ENCODE data around the gene NEO1. TPM values are rescaled to one million over a fixed set of nuclear protein-coding genes. Genes with fewer than 3 reads are reported as not detected.
A peak's percentile ranks its signal among the peaks of the same experiment; 100 is the strongest.

NEO1 gene
- total and polyA plus RNA-seq, 2 of the 13 experiments (the other 11 are each of a cell fraction or from before 2014, with no cell fraction given), result 8.4 to 11.0 TPM

DNA sequence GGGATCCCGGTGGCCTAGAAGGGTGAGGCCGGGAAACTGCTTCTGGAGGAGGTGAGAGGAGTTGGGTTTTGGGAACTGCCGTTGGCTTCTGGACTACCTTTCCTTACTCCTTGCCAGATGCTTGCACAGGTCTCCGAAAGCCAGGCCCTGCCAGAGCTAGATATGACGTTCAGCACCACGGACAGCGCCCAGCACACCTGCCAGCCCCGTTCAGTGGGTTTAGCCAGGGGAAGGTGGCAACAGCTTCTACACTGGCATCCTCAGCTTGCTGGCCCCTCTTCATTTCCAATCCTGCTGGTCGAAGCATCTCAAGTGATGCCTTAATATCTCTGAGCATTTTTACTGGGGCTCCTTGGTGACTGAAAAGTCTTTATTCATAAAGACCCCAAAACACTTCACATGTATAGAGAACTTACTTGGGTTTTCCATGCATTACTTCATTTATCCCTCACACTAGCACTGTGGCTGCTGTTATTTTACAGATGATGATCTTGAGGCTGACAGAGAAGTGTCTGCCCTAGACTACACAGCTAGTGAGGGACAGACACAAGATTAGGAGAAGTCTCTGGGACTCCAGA is 294.6 kb downstream of the NEO1 start (continued):
- TF ChIP-seq GATA4 (IDR thresholded peaks at IDR 0.05; ENCODE audit: borderline replicate concordance, low read depth) (no peak), THAP11 (CRISPR knock-in tag; IDR thresholded peaks at IDR 0.05) (peak; percentile 54), KAT8 (CRISPR knock-in tag; IDR thresholded peaks at IDR 0.05) (peak; percentile 26; the same call in 1 of the 2 replicates), ZBTB7A (CRISPR knock-in tag; IDR thresholded peaks at IDR 0.05) (no peak), ZBTB7B (CRISPR knock-in tag; IDR thresholded peaks at IDR 0.05) (no peak), GABPB1 (CRISPR knock-in tag; IDR thresholded peaks at IDR 0.05) (peak; percentile 37; the same call in 1 of the 2 replicates), NFE2L1 (CRISPR knock-in tag; IDR thresholded peaks at IDR 0.05; ENCODE audit: borderline replicate concordance) (no peak), ZNF703 (CRISPR knock-in tag; IDR thresholded peaks at IDR 0.05; ENCODE audit: borderline replicate concordance) (no peak), ERF (CRISPR knock-in tag; IDR thresholded peaks at IDR 0.05) (peak; percentile 86), ZFP82 (CRISPR knock-in tag; IDR thresholded peaks at IDR 0.05; ENCODE audit: borderline replicate concordance) (no peak)
- TF ChIP-seq, protein P1, sequence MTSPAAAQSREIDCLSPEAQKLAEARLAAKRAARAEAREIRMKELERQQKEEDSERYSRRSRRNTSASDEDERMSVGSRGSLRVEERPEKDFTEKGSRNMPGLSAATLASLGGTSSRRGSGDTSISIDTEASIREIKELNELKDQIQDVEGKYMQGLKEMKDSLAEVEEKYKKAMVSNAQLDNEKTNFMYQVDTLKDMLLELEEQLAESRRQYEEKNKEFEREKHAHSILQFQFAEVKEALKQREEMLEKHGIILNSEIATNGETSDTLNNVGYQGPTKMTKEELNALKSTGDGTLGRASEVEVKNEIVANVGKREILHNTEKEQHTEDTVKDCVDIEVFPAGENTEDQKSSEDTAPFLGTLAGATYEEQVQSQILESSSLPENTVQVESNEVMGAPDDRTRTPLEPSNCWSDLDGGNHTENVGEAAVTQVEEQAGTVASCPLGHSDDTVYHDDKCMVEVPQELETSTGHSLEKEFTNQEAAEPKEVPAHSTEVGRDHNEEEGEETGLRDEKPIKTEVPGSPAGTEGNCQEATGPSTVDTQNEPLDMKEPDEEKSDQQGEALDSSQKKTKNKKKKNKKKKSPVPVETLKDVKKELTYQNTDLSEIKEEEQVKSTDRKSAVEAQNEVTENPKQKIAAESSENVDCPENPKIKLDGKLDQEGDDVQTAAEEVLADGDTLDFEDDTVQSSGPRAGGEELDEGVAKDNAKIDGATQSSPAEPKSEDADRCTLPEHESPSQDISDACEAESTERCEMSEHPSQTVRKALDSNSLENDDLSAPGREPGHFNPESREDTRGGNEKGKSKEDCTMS (CRISPR knock-in tag; conservative IDR thresholded peaks at IDR 0.05), result 0 out of 2 replicates have a peak, but pooled peaks have one; percentile 68
- TF ChIP-seq, protein P2, sequence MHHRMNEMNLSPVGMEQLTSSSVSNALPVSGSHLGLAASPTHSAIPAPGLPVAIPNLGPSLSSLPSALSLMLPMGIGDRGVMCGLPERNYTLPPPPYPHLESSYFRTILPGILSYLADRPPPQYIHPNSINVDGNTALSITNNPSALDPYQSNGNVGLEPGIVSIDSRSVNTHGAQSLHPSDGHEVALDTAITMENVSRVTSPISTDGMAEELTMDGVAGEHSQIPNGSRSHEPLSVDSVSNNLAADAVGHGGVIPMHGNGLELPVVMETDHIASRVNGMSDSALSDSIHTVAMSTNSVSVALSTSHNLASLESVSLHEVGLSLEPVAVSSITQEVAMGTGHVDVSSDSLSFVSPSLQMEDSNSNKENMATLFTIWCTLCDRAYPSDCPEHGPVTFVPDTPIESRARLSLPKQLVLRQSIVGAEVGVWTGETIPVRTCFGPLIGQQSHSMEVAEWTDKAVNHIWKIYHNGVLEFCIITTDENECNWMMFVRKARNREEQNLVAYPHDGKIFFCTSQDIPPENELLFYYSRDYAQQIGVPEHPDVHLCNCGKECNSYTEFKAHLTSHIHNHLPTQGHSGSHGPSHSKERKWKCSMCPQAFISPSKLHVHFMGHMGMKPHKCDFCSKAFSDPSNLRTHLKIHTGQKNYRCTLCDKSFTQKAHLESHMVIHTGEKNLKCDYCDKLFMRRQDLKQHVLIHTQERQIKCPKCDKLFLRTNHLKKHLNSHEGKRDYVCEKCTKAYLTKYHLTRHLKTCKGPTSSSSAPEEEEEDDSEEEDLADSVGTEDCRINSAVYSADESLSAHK (CRISPR knock-in tag; IDR thresholded peaks at IDR 0.05; ENCODE audit: borderline replicate concordance), result no peak
- TF ChIP-seq, protein P3, sequence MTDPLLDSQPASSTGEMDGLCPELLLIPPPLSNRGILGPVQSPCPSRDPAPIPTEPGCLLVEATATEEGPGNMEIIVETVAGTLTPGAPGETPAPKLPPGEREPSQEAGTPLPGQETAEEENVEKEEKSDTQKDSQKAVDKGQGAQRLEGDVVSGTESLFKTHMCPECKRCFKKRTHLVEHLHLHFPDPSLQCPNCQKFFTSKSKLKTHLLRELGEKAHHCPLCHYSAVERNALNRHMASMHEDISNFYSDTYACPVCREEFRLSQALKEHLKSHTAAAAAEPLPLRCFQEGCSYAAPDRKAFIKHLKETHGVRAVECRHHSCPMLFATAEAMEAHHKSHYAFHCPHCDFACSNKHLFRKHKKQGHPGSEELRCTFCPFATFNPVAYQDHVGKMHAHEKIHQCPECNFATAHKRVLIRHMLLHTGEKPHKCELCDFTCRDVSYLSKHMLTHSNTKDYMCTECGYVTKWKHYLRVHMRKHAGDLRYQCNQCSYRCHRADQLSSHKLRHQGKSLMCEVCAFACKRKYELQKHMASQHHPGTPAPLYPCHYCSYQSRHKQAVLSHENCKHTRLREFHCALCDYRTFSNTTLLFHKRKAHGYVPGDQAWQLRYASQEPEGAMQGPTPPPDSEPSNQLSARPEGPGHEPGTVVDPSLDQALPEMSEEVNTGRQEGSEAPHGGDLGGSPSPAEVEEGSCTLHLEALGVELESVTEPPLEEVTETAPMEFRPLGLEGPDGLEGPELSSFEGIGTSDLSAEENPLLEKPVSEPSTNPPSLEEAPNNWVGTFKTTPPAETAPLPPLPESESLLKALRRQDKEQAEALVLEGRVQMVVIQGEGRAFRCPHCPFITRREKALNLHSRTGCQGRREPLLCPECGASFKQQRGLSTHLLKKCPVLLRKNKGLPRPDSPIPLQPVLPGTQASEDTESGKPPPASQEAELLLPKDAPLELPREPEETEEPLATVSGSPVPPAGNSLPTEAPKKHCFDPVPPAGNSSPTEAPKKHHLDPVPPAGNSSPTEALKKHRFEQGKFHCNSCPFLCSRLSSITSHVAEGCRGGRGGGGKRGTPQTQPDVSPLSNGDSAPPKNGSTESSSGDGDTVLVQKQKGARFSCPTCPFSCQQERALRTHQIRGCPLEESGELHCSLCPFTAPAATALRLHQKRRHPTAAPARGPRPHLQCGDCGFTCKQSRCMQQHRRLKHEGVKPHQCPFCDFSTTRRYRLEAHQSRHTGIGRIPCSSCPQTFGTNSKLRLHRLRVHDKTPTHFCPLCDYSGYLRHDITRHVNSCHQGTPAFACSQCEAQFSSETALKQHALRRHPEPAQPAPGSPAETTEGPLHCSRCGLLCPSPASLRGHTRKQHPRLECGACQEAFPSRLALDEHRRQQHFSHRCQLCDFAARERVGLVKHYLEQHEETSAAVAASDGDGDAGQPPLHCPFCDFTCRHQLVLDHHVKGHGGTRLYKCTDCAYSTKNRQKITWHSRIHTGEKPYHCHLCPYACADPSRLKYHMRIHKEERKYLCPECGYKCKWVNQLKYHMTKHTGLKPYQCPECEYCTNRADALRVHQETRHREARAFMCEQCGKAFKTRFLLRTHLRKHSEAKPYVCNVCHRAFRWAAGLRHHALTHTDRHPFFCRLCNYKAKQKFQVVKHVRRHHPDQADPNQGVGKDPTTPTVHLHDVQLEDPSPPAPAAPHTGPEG (CRISPR knock-in tag; IDR thresholded peaks at IDR 0.05), result peak; percentile 58; the same call in 1 of the 2 replicates
- TF ChIP-seq, protein P4, sequence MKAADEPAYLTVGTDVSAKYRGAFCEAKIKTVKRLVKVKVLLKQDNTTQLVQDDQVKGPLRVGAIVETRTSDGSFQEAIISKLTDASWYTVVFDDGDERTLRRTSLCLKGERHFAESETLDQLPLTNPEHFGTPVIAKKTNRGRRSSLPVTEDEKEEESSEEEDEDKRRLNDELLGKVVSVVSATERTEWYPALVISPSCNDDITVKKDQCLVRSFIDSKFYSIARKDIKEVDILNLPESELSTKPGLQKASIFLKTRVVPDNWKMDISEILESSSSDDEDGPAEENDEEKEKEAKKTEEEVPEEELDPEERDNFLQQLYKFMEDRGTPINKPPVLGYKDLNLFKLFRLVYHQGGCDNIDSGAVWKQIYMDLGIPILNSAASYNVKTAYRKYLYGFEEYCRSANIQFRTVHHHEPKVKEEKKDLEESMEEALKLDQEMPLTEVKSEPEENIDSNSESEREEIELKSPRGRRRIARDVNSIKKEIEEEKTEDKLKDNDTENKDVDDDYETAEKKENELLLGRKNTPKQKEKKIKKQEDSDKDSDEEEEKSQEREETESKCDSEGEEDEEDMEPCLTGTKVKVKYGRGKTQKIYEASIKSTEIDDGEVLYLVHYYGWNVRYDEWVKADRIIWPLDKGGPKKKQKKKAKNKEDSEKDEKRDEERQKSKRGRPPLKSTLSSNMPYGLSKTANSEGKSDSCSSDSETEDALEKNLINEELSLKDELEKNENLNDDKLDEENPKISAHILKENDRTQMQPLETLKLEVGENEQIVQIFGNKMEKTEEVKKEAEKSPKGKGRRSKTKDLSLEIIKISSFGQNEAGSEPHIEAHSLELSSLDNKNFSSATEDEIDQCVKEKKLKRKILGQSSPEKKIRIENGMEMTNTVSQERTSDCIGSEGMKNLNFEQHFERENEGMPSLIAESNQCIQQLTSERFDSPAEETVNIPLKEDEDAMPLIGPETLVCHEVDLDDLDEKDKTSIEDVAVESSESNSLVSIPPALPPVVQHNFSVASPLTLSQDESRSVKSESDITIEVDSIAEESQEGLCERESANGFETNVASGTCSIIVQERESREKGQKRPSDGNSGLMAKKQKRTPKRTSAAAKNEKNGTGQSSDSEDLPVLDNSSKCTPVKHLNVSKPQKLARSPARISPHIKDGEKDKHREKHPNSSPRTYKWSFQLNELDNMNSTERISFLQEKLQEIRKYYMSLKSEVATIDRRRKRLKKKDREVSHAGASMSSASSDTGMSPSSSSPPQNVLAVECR (CRISPR knock-in tag; IDR thresholded peaks at IDR 0.05; ENCODE audit: borderline replicate concordance), result peak; percentile 22; the same call in 1 of the 2 replicates
